HG03066 (cell line): Measurements from ENCODE around the gene POLR3K.
A peak's percentile ranks its signal among the peaks of the same experiment; 100 is the strongest.
"Not testable (repeated sequence)": the region's sequence is repeated elsewhere in the genome, so short reads cannot be mapped to it uniquely, and the experiment has no call there.

Source experiments
- ATAC-seq: cut with Tn5 transposase; IDR thresholded peaks from one replicate; pipeline ENCODE4 v1.9.1; 2021; ENCODE audit warnings: low read depth; ENCODE audit not compliant: unreplicated experiment

Gene POLR3K

DNA sequence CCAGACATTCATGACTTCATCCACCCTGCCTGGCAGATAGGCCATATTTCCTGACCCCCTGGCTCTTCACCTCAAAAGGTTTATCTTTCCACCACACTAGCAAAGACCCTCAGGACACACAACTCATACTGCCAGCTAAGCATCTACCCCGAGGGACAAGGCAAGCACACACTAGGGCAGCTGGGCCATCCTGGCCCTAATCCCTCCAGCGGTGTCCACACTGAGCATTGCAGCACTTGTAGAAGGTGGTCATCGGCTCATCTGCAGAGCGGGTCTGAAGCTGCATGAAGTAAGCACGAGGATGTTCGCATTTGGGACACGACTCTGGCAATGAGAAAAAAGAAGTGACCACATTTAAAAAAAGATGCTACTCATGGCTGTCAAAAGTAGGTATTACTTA is 6.2 kb downstream of the POLR3K start:
- no peak for ATAC-seq

DNA sequence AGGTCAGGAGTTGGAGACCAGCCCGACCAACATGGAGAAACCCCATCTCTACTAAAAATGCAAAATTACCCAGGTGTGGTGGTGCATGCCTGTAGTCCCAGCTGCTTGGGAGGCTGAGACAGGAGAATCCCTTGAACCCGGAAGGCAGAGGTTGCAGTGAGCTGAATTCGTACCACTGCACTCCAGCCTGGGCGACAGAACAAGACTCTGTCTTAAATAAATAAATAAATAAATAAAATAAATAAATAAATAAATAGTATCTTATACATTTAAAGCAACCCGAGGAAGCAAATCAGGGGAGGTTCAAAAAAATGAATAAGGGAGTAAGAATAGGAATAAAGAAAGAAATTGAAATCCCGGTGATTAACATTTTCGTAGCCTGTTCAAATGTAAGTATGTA is 6.9 kb downstream of the POLR3K start:
- not testable (repeated sequence) for ATAC-seq

DNA sequence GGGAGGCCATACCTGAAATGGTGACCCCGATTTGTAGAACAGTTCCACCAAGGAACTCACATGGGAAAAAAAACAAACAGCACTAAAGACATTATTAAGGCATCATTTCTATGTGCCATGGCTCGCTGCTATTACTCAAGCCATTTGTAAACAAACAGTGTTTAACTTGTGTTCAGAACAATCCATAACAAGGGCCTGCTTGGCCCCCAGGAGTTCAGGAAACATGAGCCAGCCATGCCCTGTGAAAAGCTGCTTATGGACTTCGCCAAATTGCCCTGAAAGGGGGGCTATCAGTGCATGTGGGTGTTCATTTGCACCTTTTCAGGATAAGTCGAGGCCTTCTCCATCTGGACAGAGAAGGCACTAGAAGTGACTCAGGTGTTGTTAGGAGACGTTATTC is 8.0 kb downstream of the POLR3K start:
- no peak for ATAC-seq

DNA sequence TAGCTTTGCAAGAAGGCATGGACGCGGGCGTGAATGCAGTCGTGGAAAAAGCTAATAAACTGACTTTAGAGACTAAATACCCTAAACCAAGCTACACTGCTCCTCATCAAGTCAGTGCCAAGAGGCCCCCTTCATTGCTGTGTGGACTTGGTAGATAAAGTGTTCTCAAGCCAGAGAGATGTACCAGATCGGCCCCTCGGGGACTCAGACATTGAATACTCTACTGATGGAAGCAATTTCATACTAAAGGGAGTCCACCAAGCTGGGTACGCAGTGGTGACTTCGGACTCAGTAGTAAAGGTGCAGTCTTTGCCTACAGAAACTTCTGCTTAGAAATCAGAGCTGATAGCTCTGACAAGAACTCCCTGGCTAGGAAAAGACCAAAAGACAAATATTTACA is 8.8 kb downstream of the POLR3K start:
- ATAC-seq = no peak

DNA sequence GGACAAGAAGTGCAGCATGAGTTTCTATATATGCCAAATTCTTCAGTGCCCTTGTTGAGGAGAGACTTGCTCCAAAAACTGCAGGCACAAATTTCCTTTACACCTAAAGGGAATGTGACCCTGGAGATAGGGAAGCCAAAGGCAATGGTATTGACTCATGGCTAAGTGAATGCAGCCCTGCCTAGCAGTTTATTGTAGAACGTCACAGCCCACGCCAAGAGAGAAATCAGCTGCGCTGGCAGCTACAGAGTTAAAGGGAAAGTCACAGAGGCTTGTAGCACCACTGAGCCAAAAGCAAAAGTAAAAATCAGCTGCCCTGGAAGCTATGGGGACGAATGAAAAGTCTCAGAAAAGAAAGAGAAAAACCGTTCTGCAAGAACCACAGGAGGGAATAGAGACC is 10.1 kb downstream of the POLR3K start:
- no peak for ATAC-seq

DNA sequence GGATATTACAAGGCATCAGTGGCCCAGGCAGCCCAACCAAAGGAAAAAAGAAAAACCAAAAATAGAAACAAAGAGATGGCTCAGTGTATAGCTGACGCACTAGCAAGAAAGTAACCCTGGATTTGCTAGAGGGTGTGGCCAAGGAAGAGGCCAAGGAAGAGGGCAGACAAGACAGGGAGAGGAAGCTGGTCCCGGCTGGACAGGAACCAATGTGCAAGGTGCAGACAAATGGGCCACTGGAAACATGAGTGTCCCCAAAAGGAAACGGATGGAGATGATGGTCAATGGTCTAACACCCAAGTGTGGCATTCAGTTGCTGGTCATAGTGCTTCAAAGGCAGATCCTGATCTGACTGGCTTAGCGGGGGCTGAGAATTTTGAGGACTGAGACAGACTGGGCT is 10.7 kb downstream of the POLR3K start:
- no peak for ATAC-seq

DNA sequence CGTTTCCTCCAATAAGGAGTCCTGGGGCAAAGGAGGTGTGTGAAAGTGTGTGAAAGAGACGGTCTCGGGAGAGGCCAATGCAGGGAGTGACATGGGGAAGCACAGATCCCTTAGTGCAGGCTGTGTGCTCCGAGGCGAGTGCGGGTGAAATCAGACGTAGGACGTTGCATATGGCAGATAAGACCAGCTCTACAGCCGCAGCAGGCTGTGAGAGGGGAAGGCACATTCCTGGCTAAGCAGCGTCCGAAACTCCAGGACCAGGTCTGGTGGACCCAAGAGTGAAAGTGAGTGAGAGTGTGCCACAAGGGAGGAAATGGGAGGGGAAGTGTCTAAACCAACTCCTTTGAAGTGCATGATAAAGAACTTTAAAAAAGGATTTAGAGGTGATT is 11.3 kb downstream of the POLR3K start:
- no peak for ATAC-seq

DNA sequence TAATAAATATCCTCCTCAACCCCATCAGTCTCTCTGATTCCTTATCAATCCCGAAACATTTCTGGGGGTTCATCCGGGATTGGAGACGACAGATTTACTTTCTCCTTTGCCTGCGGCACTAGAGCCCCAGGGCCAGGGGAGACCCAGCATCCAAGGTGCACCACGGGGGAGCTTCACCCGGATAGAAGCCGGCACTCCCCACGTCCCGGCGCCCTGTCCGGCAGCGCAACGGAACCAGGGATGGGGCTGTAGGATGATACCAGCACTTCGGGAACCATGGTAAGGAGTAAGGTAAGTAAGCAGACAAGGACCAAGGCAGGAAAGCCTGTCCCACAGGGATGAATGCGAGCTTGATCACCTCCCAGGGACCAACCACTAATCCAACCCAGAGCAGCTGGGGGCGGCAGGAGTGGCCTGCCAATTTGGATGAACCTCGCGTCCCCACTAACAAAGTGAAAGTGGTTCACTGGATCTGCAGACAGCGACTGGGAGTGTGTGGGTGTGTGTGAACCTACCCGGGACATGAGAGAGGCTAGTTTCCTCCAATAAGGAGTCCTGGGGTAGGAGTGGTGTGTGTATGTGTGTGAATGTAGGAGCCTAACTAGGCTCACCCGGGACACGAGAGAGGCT is 11.9 kb downstream of the POLR3K start:
- no peak for ATAC-seq

DNA sequence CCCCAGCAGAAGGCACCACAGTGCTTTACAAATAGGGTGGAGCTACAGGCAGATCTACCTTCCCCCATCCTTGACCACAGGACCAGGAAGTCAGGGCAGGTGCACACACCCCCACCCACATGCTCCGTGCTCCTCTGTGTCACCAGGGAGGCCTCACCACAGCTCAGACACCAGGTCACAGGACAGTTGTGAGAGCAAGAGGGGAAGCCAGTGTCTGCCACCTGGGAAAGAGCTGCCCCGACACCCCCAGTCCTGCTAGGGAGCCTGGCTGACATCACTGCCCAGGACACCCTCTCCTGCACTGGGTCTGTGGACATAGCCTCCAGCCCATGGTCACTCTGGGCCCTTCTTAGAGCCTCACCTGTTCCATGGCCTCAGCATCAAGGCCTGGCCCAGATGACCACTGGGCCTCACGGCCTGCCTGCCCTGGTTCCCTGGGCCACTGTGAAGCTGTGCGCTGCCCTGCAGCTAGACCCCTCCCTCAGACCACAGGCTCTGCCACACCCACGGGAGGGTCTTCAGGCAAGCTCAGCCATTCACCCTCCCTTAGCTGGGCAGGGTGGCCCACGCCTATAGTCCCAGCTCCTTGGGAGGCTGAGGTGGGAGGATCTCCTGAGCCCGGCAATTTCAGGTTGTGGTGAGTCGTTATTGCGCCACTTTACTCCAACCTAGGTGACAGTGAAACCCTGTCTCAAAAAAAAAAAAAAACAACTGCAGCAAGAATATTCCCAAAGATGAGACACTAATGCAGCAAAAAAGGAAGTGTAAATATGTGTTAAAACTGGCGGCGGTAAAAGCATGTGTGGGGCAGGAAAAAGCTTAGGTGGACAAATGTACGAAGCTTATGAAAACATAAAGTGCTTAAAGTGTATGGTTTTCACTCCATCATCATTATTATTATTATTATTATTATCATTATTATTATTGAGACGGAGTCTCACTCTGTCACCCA is 14.2 kb downstream of the POLR3K start:
- ATAC-seq = peak; percentile 76

DNA sequence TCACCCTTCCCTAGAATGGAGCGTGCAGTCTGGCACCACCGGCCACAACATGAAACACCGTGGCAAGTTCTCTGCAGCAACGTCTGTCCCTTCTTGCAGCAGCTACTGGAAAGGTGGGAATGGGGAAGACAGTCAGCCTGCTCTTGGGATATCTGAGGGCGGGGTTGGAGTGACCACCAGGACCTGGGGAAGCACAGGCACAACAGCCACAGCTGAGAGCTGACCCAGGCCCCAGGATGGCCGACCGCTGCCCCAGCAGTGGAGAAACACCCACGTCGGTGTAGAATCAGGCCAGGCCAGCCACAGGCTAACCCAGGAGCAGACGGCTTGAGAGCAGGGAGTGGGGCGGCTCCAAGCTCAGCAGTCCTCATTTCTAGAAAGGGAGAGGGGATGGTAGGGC is 15.2 kb downstream of the POLR3K start:
- ATAC-seq = not testable (repeated sequence)

DNA sequence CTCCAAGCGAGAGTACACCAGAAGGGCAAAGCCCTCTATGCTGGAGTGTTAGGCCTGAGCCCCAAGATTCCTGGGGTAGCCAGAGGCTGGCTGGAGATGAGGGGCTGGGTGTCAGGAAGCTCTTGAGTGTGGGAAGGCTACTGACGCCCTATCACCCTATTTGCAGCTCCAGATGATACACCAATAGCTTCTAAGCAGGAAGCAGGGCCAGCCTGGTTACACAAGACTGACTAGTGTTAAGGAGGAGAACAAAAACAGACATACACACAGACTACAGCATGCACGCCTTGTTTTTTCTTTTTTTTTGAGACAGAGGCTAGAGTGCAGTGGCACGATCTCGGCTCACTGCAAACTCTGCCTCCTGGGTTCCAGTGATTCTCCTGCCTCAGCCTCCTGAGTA is 15.9 kb downstream of the POLR3K start:
- ATAC-seq = no peak

DNA sequence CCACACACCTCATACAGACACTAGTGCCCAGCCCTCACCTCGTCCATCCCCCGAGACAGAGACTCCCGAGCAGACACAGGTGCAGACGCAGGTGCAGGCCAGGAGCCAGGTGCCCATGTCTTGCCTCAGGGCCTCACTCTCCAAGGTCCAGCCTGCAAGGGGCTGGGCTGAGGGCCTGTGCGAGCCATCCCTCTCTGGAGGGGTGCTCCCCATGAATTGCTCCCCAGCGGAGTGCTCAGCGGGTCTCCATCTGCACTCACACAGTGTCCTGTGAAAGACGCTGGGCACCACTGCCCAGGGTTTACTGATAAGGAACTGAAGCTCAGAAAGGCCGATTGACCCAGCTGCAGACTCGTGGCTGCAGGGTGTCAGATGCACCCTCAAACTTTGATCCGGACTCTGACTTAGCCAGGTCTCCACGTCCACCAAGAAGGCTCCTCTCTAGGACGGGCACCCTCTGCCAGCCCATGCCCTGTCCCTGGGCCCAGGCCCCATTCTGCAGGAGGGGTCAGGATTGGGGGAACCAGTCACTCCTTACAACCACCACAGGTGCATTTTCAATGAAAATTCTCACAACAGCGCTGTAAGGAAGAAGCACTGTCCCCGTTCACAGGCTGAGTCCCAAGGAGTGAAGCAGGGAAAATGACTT is 16.9 kb downstream of the POLR3K start:
- ATAC-seq = no peak

DNA sequence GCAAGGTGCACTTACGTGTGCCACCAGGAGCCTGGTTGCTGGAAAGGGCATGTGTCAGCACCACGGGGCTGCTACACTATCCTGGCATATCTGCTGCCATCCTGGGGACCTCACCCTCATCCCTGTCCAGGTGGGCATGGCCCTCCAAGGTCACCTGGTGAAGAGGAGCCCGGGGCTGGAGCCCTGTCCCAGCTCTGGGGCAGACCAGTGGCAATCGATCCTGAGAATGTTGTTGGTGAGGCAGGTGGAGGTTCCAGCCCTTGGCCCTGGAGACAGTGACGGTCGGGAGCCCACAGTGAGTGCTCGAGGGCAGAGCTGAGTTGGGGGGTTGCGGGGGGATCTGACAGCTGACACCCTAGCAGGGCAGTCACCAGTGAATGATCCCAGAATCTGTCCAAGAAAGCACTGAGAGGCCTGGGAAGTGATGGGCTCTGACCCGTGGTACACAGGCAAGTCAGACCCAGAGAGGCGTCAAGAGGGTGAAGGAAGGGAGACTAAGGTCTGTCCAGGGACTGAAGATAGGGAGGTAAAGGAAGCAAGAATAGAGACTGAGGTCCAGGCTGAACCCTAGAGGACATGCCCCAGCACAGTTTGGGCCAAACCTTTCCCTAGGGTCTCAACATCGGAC is 17.6 kb downstream of the POLR3K start:
- ATAC-seq = no peak

DNA sequence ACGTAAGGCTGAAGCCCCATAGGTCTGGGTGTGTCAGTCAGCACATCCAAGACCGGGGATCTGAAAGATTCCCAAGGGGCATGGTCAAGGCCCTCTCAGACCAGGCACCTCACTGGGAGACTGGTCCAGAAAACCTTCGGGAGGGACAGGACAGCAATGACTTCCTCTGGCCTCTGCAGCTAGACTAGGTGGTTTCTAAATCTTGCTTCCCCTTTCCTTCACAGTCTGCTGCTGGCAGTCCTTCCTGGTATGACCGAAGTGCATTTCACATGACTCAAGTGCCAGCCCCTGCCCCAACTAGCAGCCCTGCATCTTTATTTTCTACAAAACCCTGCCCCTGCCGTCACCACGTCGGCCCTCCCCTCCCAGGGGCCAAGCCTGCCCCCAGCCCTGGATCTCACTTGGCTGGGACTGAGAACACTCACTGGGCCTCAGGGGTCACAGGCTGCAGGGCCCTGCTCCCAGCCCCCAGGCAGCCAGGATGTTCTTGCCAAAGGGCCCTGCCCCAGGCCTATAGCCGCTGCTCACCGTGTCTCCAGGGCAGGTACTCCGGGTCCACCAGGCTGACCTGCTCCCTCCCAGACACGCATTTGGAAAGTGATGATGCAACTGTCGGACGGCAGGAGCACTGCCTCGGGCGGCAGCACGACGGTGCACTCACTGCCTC is 18.3 kb downstream of the POLR3K start:
- ATAC-seq = no peak

DNA sequence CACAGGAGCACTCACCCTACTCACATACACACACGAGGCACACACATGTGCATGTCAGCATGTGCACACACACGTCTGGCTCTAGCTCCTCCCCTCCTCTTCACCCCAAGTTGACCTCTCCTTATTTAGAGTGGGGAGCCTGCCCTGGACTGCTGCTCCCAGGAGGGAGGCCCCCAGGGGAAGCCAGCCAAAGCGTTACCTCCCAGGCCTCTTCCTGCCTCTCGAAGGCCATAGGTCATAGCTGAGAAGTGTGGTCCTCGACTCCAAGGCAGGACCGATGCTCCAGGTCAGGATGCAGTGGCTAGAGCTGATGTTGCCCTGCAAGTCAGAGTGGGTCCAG is 18.8 kb downstream of the POLR3K start:
- ATAC-seq = no peak

DNA sequence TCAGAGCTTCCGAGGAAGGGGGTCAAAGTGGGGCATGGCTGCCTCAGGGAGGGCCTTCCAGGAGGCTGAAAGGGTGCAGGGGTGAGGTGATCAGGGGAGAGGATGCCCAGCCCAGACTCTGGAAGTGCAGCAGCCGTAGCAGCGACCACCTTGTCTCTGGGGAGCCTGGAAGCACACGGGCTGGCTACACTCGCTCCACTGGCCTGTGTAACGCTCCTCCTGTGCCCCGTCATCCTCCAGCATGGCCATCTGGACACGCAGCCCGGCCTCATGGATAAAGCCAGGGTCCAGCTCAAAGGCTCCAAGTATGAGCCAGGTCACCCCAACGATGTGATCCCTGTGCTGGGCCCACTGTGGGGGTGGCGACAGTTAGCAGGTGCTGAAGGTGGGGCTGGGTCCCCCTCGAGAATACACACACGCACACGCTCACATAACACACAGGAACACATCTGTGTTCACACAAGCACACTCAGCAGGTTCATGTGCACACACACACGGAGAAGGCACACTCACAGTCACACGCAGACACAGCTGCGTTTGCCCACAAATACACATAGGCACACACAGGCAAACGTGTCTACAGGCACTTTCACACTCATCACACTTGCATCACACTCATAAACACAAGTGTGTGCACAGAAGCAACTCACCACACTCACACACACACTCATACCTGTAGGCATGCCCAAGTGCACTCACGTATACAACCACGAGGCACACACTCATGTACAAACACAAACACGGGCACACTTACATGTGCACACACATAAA is 19.3 kb downstream of the POLR3K start:
- ATAC-seq = no peak

DNA sequence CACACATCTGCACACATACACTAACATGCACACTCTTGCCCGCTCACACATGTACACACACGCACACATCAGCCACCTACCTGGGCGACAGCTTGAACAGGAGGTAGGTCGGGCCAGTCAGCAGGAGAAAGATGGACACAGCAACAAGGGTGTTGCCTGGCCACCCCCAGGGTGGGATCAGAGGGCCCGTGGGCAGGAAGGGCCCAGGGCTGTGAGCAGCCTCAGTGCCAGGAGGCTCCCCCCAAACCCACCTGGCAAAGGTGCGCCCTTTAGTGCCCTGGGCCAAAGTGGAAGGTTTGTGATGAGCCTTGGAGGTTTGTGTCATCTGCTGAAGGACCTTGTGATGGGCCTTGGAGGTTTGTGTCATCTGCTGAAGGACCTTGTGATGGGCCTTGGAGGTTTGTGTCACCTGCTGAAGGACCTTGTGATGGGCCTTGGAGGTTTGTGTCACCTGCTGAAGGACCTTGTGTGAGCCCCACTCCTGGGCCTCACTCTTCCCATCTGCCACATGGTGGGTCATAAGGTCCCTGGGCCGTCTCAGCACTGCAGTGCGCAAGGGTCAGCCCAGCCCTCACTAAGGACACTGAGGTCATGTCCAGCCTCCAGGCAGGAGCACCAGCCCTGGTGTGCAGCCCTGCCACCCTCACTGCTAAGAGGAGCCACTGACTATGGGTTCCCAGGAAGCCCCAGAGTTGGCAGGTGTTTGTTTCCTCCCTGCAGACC is 20.1 kb downstream of the POLR3K start:
- not testable (repeated sequence) for ATAC-seq

DNA sequence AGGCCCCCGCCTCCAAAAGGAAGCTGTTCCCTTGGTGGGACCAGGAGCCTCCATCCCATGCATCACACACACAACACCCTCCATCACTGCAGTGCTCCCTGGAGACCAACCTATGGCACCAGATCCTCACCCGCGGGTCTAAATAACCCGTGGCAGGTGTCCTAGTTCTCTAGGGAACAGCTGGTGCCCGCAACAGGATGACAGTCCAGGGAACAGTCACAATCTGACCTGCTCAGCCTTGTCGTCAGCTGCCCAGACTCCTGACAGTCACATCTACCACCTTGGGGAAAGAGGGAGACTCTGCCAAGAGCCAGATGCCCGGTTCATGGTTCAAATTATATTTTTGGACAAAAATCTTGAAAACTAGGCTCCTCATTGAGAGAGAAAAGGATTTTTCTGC is 22.8 kb downstream of the POLR3K start:
- not testable (repeated sequence) for ATAC-seq

DNA sequence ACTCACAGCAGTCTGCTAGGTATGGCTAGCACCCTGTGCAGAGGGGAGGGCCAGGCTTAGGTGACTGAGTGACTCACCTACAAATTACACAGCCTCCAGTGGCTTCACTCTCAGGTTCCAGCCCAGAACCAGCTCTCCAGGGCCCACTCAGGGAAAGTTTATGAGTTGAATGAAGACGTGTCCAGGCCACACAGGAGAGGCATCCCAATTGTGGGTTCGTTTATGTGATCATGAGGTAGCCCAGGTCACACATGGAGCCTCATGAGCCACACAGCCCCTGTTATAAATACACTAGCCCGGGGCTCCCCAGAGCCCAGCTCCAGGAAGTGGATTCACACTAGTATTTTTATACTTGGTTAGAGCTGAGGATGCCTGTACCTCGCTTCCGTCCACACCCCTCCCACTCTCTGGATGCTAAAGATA is 27.5 kb downstream of the POLR3K start:
- not testable (repeated sequence) for ATAC-seq
